GM18526 (cell line): ENCODE measurements around the gene ZC3H18.

Experiments used
- POLR2A ChIP-seq: IDR thresholded peaks from 3 replicates; pipeline ENCODE4 v1.6.1; 2011; ENCODE audit not compliant: insufficient read length; ENCODE audit errors: extremely low read depth

The ZC3H18 gene

GRCh38 chr16:88627531-88628411 is 57.6 kb downstream of the ZC3H18 start:
- no peak for TF ChIP-seq POLR2A

GRCh38 chr16:88628512-88628974 is 58.3 kb downstream of the ZC3H18 start:
- no peak for TF ChIP-seq POLR2A

GRCh38 chr16:88629835-88630234 is 59.6 kb downstream of the ZC3H18 start:
- TF ChIP-seq POLR2A, result no peak

GRCh38 chr16:88630433-88630832 is 60.2 kb downstream of the ZC3H18 start:
- TF ChIP-seq POLR2A, result no peak

- TF ChIP-seq POLR2A, result no peak
Measured at GRCh38 chr16:88630941-88631340, 60.7 kb downstream of the ZC3H18 start.

- TF ChIP-seq POLR2A, result no peak
Measured at GRCh38 chr16:88631384-88631783, 61.2 kb downstream of the ZC3H18 start.

GRCh38 chr16:88631920-88632586 is 61.9 kb downstream of the ZC3H18 start:
- no peak for TF ChIP-seq POLR2A

GRCh38 chr16:88632587-88632930 is 62.4 kb downstream of the ZC3H18 start:
- TF ChIP-seq POLR2A, result no peak

- TF ChIP-seq POLR2A, result no peak
Measured at GRCh38 chr16:88633684-88634140, 63.5 kb downstream of the ZC3H18 start.

GRCh38 chr16:88634141-88634993 is 64.2 kb downstream of the ZC3H18 start:
- peak; percentile 33 for TF ChIP-seq POLR2A

GRCh38 chr16:88634994-88635670 is 64.9 kb downstream of the ZC3H18 start:
- no peak for TF ChIP-seq POLR2A

GRCh38 chr16:88635671-88636319 is 65.6 kb downstream of the ZC3H18 start:
- no peak for TF ChIP-seq POLR2A

- TF ChIP-seq POLR2A, result no peak
Measured at GRCh38 chr16:88636488-88637265, 66.5 kb downstream of the ZC3H18 start.
